Measurements from ENCODE around the gene UST. TPM values are rescaled to one million over a fixed set of nuclear protein-coding genes. Genes with fewer than 3 reads are reported as not detected.
"Not testable (repeated sequence)": the region's sequence is repeated elsewhere in the genome, so short reads cannot be mapped to it uniquely, and the experiment has no call there.

UST gene
- total and polyA plus RNA-seq, 2 donors (not counting 1 experiment from before 2014, with no cell fraction given): 7.3 to 16.9 TPM

GRCh38 chr6:148852688-148853087 lies 105.9 kb downstream of the UST start:
- Mint-ChIP-seq H3K4me3 (no peak overlapping the region), H3K4me1 (peaks cover 55% of the 10 kb centered on the region), H3K27ac (no peak overlapping the region), H3K27me3 (no peaks in the 10 kb centered on the region), H3K9me3 (ENCODE audit: insufficient read depth) (no peaks in the 10 kb centered on the region)
- Histone ChIP-seq H3K4me3 (ENCODE audit: control extremely low read depth in 1 of 5, extremely low read depth in 1 of 5, insufficient read depth in 1 of 5, low read depth in 2 of 5, low read length in 4 of 5) (no peak overlapping the region), H4K20me1 (ENCODE audit: control insufficient read depth, insufficient read depth, low read length, poor library complexity, severe bottlenecking) (peaks cover 28% of the 10 kb centered on the region), H3K9me3 (ENCODE audit: control extremely low read depth in 1 of 3, control insufficient read depth in 2 of 3, insufficient read depth in 1 of 3, low read length in 2 of 3) (no peaks in the 10 kb centered on the region), H3K36me3 (replicated peaks in 1 of 2; ENCODE audit: control extremely low read depth in 1 of 2, control insufficient read depth in 1 of 2, extremely low read depth in 1 of 2, insufficient read depth in 2 of 2, low read length in 1 of 2) (no peaks in the 10 kb centered on the region), H3K27me3 (replicated peaks in 1 of 4; ENCODE audit: control extremely low read depth in 1 of 4, control insufficient read depth in 3 of 4, insufficient read depth in 4 of 4, low read length in 3 of 4) (no peaks in the 10 kb centered on the region), H3K9ac (ENCODE audit: low read length) (no peak overlapping the region), H2AFZ (ENCODE audit: insufficient read depth, low read depth, low read length, poor library complexity, severe bottlenecking) (no peak overlapping the region), H3K4me2 (replicated peaks; ENCODE audit: low read depth, low read length, poor library complexity, severe bottlenecking) (no peak overlapping the region), H3K4me1 (ENCODE audit: control insufficient read depth in 2 of 2, insufficient read depth in 2 of 2, low read length in 2 of 2) (peaks cover 24 to 39% of the 10 kb centered on the region in 2 donors), H3K79me2 (ENCODE audit: control insufficient read depth, insufficient read depth, low read length) (peaks cover 88% of the 10 kb centered on the region), H3K27ac (ENCODE audit: low read length in 2 of 2) (no peak overlapping the region)
- no peak for TF ChIP-seq CTCF (IDR thresholded peaks at IDR 0.05)
- no peak for TF ChIP-seq EZH2 (IDR thresholded peaks at IDR 0.05; ENCODE audit: borderline replicate concordance, insufficient read depth, low read depth, low read length, poor library complexity, severe bottlenecking)
- CTCF ChIA-PET: no interaction called here
- POLR2A ChIA-PET: interaction anchor here (0.7 kb wide), 1 partner anchor 63 kb away, joined by 4 read pairs; no protein-coding TSS in a partner anchor
- intact Hi-C loops (cut with micrococcal nuclease): loop anchor here (2.0 kb wide), 1 partner anchor 14 kb away; no protein-coding TSS in a partner anchor
- 100% methylated on average over 2 of the region's 6 CpGs for WGBS (ENCODE audit: insufficient coverage)
- DNase-seq (no peak), ATAC-seq (ENCODE audit: low read depth) (no peak)

GRCh38 chr6:148853113-148853512 lies 106.3 kb downstream of the UST start:
- H3K27me3 ChIP-seq (replicated peaks in 1 of 4; ENCODE audit: control extremely low read depth in 1 of 4, control insufficient read depth in 3 of 4, insufficient read depth in 4 of 4, low read length in 3 of 4); H3K9me3 Mint-ChIP-seq (ENCODE audit: insufficient read depth); ATAC-seq (ENCODE audit: low read depth); H3K9ac ChIP-seq (ENCODE audit: low read length); H3K9me3 ChIP-seq (ENCODE audit: control extremely low read depth in 1 of 3, control insufficient read depth in 2 of 3, insufficient read depth in 1 of 3, low read length in 2 of 3); H3K36me3 ChIP-seq (replicated peaks in 1 of 2; ENCODE audit: control extremely low read depth in 1 of 2, control insufficient read depth in 1 of 2, extremely low read depth in 1 of 2, insufficient read depth in 2 of 2, low read length in 1 of 2); POLR2A ChIA-PET; H3K4me2 ChIP-seq (replicated peaks; ENCODE audit: low read depth, low read length, poor library complexity, severe bottlenecking); H3K27ac Mint-ChIP-seq; H2AFZ ChIP-seq (ENCODE audit: insufficient read depth, low read depth, low read length, poor library complexity, severe bottlenecking); CTCF ChIA-PET; H3K4me3 ChIP-seq (ENCODE audit: control extremely low read depth in 1 of 5, extremely low read depth in 1 of 5, insufficient read depth in 1 of 5, low read depth in 2 of 5, low read length in 4 of 5); DNase-seq; H3K27ac ChIP-seq (ENCODE audit: low read length in 2 of 2); H3K4me3 Mint-ChIP-seq; H3K27me3 Mint-ChIP-seq: not testable (repeated sequence)
- intact Hi-C loops (cut with micrococcal nuclease): loop anchor here (2.0 kb wide), 1 partner anchor 14 kb away; no protein-coding TSS in a partner anchor
- Histone ChIP-seq H3K79me2 (ENCODE audit: control insufficient read depth, insufficient read depth, low read length) (peaks cover 89% of the 10 kb centered on the region), H3K4me1 (ENCODE audit: control insufficient read depth in 2 of 2, insufficient read depth in 2 of 2, low read length in 2 of 2) (peaks cover 27 to 38% of the 10 kb centered on the region in 2 donors), H4K20me1 (ENCODE audit: control insufficient read depth, insufficient read depth, low read length, poor library complexity, severe bottlenecking) (peaks cover 28% of the 10 kb centered on the region)
- peaks cover 55% of the 10 kb centered on the region for H3K4me1 Mint-ChIP-seq
- WGBS (ENCODE audit: insufficient coverage): no CpG with 5 or more reads among the region's 3 CpGs
